Hematopoietic multipotent progenitor cell treated with erythropoietin and hydrocortisone succinate and interleukin-3 and kit ligand, for 15 days (in vitro differentiated cells): Measurements from ENCODE around the gene CDC42EP2.

ENCODE experiments used
- DNase-seq: peaks from one replicate; pipeline ENCODE4 v3.0.0-alpha.2; 2015; ENCODE audit warnings: low spot score

CDC42EP2 gene

DNA sequence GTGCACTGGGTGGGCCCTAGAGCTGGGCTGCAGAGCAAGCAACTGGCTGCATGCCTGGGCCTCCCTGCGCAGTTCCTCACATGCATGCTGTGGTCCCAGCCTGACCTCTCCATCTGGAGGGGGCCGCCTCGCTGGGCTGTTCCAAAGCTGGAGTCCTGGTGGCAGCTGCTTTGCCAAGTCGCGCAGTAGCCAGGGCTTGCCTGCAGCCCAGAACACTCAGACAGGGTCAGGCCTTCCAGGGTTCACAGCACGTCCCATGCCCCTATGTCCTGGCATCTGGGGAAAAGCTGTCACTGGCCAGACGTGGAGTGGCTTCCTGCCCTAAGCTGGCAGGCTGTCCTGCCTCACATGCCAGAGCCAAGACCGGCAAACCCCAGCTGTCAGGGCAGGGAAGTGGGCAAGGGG lies 16.5 kb upstream of the CDC42EP2 start:
- DNase-seq, result no peak

DNA sequence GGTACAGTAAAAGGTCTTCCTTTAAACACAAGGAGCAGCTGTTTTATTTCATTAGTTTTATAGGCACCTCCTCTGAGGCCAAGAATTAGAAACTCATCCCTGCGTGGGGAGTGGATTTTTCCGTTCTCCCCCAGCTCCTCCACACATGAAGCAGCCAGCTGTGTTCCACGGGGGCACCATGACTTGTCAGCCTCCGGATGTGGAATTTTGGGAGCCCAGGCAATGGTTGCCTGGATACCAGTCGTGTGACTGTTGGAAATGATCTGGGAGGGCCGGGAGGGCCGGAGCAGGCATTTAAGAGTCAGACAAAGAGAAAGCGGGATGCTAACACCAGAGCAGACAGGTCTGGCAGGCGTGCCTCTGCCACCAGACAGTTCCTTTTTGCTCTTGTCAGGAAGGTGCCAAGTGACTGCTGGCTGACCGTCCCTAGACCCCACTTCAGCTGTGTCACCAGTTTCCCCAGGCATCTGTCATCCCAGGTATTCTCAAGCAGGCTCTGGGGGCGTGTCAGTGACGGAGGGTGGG lies 15.9 kb upstream of the CDC42EP2 start:
- no peak for DNase-seq

DNA sequence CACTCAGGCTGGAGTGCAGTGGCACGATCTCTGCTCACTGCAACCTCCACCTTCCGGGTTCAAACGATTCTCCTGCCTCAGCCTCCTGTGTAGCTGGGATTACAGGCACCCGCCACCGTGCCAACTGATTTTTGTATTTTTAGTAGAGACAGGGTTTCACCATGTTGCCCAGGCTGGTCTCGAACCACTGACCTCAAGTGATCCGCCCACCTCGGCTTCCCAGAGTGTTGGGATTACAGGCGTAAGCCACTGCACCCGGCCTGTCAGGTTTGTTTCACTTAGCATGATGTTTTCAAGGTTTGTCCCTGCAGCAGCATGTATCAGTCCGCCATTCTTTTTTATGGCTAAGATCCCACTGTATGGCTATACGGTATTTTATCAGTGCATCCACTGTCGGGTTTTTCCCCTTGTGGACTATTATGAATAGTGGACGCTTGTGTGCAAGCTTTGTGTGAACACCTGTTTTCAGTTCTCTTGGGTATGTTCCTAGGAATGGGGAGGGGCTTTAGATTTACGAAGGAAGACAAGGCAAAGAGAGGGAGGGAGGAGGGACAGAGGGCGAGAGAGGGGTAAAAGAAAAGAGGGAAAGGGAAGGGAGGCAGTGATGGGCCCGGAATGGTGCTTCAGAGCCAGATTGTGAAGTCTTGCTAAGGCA lies 13.9 kb upstream of the CDC42EP2 start:
- DNase-seq, result no peak

DNA sequence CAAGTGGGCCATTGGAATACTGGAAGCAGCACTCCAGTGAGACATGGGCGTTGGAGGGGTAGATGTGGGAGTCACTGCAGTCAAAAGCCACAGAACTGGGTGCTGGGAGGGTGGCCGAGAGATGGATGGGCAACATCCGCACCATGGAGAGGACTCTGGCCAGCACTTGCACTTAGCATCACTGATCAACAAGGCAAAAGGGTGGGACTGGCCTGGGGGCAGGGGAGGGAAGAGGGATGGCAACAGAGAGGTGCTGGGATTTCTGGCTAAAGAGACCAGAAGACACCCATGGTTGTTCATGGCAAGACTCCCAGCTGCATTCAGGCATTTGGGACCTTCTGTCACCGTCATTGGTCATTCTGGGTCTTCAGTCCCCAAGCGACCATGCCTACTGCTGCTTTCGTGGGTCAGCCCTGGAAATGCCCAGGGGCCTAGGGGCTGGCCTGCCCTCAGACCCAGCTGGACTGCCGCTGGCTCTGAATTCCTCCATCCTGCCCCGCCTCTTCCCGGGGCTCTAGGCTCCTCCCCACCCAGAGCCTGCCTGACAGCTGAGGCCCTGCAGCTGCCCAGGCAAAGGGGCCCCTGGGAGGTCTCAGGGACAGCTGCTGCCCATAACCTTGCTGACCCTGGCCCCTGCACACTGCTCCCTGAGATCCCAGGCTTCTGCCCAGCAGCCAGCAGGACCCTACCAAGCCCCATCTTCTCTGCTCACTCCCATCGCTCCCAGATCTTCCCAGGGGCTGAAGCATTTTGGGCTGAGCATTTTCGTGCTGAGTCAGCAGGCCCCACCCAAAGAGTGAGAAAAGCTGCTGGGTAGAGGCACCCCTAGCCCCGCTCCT lies 13.0 kb upstream of the CDC42EP2 start:
- no peak for DNase-seq

DNA sequence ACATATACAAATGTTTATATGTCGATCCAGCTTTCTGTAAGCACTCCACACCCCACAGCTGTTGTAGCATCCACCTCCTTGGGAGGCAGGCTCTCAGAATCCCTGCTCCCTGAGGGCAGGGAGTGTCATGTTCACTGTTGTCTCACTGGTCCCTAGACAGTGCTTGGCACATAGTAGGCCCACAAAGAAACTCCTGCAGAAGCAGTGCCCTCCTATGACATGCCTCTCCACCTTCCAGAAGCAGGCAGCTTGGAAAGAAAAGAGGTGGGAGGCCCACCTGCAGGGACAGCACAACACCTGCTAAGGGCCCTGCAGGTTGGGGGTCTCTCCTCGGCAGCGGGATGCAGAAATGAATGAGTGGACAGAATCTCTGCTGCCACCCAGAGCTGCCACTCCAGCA lies 11.1 kb upstream of the CDC42EP2 start:
- DNase-seq, result no peak

DNA sequence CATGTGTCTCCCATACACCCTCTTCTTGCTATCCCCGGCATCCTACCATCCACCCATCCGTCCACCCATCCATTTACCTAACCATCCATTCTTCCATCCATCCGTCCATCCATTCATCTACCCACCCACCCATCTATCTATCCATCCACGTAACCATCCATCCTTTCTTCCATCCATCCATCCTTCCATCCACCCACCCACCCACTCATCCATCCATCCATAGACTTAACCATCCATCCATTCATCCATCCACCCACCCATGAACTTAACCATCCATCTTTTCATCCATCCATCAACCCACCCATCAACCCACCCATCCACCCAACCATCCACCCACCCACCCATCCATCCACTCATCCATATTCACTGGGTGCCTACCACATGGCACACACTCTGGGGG lies 10.6 kb upstream of the CDC42EP2 start:
- no peak for DNase-seq

DNA sequence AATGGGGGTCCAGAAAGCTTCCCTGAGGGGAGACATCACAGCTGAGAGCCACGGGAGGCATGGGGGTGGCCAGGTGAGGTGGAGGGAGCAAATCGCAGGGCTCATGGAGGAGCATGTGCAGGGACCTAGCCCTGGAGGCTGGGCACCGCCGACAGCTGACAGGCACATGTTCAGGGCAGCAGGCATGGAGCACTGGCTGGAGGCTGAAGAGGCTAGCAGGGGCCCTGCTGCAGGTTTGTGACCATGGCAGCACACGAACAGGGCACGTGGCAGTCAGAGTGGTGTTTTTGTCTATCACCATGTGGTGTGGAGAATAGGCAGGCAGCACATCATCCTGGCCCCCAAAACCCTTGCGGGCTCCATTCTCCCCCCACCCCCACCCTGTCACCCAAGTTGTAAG lies 10.1 kb upstream of the CDC42EP2 start:
- no peak for DNase-seq

DNA sequence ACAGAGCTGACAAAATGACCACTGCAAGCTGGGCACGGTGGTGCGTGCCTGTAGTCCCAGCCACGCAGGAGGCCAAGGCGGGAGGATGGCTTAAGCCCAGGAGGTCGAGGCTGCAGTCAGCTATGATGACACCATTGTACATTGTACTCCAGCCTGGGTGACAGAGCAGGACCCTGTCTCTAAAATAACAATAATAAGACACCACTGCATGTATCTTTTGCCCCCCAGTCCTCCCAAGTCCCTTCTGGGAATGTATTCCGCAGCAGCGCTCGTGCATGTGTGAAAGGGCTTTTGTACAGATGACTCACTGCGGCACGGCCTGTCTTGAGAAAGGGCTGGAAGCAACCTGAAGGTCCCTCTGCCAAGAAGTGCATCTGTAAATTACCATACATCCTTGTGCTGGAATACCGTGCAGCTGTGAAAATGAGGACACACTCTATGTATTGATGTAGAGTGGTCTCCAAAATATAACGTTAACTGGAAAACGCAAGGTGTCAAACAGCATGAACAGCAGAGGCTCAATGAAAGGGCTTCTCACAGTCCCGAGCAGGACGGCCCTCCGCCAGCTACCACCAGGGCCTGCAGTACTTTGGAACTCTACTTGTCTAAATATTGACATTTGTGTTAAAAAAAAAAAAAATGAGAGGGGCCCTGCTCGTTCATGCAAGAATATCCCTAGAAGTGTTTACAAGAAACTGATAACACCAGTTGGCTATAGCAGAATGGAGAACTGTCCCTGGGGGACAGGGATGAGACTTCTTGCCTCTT lies 9.0 kb upstream of the CDC42EP2 start:
- DNase-seq, result no peak

DNA sequence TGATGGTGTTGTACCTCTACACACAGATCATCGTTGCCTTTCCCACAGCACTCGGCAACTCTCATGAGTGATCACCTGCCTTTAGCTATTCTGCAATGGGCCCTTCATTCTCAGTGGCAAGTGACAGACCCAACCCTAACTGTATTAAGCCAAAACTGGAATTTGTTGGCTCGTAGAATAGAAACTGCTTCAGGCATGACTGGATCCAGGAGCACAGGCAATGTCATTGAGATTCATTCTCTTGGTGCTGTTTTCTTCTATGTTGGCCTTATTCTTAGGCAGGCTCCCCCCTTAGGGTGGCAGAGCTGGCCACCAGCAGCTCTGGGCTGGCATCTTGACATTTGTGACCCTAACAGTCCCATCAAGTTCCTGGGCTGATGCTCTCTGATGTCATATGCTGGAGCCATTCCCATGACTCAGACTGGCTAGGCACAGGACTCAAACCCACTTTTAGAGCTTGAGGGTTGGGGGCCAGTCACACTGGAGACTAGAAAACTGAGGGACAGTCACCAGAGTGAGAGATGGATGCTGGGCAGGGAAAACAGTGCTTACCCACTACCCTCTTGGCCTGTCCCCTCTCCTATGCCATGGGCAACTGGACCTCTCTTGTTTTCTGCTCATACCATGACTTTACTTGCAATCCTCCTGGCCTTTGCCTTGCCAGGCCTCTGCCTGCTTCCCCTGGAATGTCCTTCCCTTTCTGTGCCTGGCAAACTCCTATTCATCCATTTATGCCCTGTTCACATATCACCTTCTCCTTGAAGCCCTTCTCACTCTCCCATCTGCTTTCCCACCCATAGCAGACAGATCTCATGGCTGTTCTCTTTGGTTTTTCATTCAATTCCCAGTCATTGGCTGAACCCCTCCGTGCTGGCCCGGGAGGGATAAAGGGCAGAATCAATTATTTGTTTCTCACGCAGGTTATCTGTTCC lies 7.1 kb upstream of the CDC42EP2 start:
- DNase-seq, result no peak

DNA sequence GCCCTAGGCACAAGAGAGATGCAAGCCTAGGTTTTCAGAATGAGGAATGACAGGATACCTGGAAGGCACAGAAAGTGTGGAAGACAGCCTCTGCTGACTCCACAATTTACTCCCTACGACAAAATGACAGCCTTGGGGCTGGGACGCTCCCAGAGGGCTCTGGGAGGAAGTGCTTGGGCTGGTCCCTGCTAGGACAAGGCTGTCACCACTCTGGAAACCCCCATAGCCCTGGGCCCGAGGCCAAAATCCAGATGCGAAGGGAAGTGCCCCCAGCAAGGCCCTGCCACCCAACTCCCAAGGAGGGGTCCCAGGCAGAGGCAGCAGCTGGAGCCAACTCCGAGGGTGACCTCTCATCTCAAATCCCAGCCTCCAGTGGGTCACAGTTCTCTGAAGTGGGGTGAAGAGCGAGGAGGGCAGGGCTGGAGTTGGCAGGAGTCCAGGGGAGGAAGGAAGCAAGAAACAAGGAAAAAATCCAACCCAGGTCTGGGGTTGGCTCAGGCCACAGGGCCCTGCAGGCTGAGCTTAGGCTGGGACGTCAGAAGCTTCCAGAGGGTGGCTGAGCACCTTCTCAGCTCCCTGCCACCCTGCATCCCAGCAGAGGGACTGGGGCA lies 6.3 kb upstream of the CDC42EP2 start:
- DNase-seq, result no peak

DNA sequence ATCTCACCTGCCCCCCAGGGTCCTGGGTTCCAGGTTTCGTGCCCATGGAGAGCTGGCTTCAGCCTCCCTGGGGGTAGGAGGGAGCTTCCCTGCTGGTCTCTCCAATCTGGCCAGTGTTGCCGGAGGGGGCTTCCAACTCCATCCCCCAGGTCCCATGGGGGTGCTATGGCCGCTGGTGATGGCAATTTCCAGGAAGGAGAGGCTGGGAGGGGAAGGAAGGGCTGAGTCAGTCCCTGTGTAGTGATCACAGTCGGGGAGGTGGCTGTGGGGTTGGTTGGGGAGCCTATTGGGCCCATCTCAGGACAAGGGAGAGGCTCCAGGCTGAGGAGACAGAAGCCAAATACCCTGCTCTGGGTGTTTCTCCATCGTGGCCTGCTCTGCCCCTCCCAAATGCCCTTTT lies 5.7 kb upstream of the CDC42EP2 start:
- DNase-seq, result no peak

DNA sequence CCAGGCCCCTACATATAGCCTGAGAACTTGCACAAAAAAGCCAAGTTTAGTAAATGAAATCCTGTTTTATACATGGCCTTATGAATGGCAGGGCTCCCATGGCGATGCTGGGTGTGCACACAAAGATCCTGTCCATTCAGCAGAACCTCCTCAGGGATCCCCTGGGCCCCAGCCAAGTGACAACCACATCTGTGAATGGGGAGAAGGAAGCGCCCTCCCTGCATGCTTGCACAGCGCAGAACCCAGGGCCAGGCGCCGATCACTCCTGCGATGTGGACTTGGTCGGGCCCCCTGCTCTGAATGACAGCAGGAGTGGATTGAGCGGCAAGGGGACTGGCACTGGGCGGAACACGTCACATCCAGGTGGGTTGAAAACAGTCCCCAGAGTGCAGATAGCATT lies 4.5 kb upstream of the CDC42EP2 start:
- DNase-seq, result no peak

DNA sequence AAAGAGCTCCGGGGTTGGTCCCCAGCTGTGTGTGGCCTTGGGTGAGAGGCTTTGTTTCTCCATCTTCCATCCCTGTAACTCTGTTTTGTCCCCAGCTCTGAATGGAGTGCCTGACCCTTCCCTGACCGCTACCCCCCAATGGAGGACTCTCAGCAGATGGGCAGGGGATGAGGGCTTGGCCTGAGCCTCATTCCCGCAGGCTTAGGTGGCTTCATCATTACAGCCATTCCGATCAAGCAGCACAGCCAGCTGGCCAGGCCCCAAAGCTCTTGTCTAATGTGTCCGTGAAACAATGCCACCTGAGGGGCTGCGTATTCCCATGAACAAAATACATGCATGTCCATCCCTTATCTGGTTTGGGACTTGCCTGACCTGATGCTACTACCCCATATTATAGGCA lies 3.9 kb upstream of the CDC42EP2 start:
- DNase-seq, result no peak

DNA sequence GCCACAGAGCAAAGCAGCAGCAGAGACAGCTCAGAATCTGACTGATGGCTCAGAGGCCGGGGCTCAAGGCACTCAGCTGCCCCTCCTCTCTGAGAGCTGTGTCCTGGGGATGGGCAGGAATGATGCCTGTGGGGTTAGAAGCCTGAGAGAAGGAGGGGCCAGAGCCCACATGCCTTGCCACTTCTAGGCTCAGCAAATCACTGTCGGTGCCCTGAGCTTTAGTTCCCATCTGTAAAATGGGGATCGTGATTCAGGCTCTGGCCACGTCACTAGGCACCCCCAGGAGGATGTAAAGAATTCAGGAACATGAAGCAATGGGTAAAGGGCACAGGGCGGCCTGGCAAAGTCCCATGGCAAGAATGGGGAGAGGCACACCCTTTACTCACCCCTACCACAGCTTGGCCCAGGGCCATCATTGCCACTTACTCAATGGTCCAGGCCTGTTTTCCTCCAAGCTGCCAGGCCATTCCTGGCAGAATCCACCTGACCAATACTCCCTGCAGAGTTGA lies 3.4 kb upstream of the CDC42EP2 start:
- DNase-seq, result no peak

DNA sequence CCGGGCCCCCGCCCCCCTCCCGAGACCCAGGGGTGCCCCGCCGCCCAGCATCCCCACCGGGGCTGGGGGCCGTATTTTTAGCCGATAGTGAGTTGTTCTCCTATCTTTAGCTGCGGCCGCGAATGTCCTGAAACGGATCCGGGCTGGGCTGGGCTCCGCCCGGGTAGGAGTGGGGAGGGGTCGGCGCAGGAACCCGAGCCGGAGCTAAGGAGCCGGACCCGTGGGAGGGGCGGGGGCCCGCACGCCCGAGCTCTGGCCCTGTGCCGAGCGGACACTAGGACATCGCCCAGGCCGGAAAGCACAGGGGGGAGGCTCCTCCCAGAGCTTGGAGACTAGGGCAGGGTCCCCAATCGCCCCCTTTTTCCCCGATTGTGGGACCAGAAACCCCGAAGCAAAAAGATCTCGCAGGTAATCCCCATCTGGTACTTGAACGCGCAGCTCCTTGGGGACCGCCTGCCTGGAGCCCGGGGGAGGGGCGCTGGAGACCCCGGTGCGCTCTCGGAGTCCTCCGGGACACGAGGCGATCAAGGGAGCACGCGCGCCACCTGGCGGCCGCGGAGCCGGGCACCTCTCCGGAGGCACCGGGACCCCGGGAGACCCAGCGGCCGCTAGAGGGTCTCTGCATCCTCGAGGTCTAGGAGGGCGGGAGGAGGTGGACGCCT lies 669 bp downstream of the CDC42EP2 start:
- peak; percentile 69 for DNase-seq

DNA sequence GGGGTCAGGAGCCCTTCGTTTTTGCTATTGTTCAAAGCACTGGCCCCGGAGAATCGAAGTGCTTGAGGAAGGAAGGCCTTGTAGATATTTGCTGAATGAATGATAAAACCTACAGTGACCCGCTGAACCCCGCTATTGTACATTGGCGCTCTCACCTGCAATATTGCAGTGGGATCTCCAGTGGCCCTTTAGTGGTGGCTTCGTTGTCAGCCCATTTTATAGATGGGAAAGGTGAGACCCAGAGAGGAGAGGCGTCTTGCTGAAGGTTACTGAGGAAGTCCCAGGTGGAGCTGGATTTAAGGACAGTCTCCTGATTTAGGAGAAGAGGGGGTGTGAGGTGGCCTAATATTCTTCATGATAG lies 1.2 kb downstream of the CDC42EP2 start:
- no peak for DNase-seq

DNA sequence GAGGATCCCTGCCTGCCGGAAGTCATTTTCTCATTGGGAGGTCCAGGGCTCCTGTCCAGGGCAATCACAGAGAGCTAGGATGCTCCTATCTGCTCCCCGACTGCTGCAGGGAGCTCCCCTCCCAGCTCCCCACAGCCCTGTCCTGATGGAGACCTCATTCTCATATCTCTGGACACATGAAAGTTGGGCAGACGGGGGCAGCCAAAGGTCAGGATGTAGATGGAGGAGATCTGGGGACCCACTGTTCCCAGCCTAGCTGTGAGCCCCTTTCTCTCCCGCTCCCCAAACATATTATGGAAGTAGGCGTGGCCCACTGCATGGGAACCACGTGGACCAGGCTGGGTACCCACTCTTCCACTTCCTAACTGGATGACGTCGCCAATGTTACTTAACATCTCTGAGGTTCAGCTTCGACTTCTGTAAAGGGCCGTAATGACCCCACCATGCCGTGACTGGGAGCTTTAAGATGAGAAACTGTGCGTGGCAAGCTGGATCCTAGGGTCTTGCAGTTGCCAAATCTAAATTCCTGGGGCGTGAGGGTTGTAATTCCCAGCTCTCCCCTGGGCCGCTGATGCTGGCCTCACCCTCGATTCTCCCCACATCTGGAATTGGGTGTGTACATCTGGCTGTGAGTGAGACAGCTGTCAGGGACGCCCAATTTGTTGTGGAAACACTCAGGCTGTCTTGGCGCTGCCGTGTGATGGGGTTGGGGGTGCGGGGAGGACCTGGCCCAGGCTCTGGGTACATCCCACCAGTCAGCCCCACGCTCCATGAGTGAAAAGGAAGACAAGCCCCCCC lies 1.8 kb downstream of the CDC42EP2 start:
- no peak for DNase-seq

DNA sequence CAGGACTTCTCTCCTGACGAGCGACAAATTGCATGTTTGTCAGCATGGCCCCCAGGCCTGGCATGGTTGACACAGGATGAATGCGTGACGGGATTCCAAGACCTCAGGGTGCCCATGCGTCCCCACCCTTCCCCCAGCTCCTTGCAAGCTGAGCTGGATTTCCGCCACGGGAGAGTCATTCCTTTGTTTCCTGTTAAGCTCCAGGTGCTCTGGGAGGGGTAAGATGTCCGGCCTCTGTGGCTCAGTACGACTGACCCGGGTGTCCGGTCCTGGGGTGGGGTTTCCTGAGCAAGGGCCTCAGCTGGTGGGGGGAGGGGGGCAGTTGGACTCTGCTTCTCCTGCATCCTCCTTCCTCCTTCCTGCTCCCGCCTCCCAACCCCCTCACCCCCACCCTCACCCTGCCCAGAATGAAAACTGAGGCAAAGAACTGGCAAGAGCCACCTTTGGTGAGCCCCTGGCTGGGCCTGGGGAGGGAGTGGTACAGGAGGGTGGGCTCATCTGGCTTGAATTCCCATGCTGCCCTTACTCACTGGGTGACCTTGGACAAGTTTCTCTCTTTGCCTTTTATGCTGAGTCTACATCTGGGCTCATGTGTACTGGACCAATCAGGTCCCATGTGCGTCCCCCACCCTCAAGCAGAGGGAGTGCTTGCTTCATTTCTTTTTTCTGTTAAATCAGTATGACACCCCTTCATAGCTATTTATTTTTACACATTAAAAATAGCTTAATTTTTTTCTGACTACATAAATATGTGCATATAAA lies 2.5 kb downstream of the CDC42EP2 start:
- no peak for DNase-seq
